ENCODE data around the gene RETREG1.
"Not testable (repeated sequence)": the region's sequence is repeated elsewhere in the genome, so short reads cannot be mapped to it uniquely, and the experiment has no call there.

RETREG1 gene

GRCh38 chr5:16615741-16616535 lies 859 bp downstream of the RETREG1 start:
- DNase-seq (ENCODE audit: low spot score), result no peak

- no peak for DNase-seq (ENCODE audit: low spot score)
Observed at GRCh38 chr5:16612007-16612406, 4.8 kb downstream of the RETREG1 start.

DNA sequence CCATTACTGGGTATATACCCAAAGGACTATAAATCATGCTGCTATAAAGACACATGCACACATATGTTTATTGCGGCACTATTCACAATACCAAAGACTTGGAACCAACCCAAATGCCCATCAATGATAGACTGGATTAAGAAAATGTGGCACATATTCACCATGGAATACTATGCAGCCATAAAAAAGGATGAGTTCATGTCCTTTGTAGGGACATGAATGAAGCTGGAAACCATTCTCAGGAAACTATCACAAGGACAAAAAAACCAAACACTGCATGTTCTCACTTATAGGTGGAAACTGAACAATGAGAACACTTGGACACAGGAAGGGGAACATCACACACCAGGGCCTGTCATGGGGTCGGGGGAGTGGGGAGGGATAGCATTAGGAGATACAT lies 5.9 kb downstream of the RETREG1 start:
- DNase-seq (ENCODE audit: low spot score), result not testable (repeated sequence)

DNA sequence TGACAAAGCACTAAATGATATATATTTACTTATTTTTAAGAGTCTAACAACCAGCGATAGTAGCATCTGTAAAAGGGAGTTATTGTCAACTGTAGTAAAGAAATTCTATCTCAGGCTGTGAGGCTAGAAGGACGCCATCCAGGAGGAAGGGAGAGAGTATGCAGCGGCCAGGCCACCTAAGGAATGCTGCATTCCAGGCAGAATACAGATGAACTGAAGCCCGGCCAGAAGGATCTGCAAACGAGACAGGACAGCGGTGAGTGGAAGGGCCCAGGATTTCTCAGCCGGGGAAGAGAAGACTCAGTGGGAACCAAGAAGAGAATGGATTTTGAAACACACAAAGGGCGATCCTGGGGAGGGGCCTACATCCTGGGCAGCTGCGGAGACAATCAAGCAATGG lies 7.4 kb downstream of the RETREG1 start:
- DNase-seq (ENCODE audit: low spot score), result no peak

DNA sequence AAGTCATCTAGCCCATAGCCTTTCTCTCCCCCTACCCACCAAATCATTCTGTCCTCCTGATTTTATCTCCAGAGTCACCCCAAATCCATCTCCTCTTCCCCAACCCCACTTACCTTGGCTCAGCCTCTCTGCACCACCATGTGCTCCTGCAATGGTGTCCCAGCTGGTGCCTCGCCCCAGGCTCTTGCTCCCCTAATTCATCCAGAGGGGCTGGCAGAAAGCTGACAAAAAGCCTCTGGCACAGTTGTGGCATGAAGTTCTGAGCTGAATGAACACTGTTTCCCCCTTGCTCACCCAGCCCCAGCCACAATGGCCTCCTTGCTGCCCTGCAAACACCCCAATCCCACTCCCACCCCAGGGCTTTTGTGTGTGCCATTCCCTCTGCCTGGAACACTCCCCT lies 10.2 kb downstream of the RETREG1 start:
- DNase-seq (ENCODE audit: low spot score), result no peak

DNA sequence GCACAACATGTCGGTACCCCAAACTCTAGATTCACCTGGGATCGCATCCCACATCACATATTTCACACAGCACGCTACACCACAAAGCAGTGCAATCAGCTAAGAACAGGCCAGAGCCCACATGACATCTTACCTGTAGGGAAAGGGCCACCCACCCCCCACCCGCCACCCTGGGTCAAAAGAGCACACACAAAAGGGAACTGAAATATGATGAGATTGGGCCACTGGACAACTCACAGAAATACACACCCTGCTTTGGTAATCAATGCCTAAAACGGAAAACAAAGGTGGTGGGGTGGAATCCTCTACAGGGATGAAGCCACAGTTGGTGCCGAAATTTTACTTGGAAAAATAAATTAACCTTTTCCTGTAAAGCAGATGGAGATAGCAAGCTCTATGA lies 13.1 kb downstream of the RETREG1 start:
- no peak for DNase-seq (ENCODE audit: low spot score)

DNA sequence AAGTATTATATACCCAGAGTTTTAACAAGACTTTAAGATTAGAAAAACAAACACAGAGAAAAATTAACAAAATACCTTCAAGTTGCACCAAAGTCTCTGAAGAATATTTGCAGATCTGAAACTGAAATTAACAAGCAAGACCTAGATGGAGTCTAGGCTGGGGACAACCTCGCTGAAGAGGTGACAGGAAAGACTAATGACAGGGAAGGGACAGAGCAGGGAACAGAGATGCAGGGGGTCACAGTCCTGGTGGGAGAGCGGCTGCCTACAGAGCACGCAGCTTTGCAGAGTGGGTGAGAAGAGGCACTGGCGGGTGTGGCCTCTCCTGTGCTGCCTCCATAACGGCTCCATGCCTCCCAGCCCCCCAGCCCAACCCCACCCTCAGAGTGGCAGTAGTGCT lies 13.5 kb downstream of the RETREG1 start:
- no peak for DNase-seq (ENCODE audit: low spot score)

DNA sequence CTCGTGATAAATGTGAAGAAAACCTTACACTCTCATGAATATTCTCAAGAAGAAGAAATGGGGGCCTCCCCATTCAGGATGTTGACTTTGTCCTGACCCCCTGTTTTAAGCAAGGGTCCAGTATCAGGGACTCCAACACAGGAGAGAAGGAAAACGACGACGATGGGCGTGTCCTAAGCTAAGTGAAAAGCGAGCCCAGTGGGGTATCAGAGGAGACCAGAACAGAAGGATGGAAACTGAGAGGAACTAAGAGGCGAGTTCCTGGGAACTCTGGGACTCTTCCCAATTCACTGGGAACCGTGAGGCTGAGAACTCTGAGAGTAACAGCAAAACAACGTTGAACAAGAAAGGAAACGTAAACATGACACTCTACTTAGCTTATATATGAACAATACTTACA lies 14.6 kb downstream of the RETREG1 start:
- no peak for DNase-seq (ENCODE audit: low spot score)

DNA sequence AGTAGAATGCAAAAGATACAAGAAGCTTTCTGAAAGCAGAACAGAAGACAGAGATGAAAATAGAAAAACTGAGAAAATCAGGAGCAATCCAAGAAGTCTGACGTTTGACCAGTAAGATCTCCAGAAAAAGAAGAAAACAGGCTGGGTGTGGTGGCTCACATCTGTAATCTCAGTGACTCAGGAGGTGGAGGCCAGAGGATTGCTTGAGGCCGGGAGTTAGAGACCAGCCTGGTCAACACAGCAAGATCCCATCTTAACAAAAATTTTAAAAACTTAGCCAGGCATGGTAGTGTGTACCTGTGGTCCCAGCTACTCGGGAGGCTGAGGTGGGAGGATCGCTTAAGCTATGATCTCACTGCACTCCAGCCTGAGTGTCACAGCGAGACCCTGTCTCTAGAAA lies 15.9 kb downstream of the RETREG1 start:
- DNase-seq (ENCODE audit: low spot score), result no peak

DNA sequence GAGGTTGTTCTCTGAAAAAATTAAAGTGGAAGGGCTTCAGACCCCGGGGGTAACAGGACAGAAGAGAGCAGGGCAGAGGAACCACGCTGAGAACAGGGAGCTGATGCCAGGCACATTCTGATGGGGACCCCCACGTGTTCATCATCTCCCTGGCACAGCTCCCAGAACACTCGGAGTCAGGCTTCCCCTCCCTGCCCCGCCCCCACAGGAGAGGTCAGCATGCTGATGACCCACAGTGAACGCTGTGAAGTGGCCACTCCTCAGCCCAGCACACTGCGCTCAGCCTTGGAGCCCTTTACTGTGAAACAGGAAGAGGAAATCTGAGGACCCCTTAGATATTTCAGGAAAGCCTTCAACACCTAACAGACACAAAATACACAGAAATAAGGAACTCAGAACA lies 16.4 kb downstream of the RETREG1 start:
- DNase-seq (ENCODE audit: low spot score), result no peak

DNA sequence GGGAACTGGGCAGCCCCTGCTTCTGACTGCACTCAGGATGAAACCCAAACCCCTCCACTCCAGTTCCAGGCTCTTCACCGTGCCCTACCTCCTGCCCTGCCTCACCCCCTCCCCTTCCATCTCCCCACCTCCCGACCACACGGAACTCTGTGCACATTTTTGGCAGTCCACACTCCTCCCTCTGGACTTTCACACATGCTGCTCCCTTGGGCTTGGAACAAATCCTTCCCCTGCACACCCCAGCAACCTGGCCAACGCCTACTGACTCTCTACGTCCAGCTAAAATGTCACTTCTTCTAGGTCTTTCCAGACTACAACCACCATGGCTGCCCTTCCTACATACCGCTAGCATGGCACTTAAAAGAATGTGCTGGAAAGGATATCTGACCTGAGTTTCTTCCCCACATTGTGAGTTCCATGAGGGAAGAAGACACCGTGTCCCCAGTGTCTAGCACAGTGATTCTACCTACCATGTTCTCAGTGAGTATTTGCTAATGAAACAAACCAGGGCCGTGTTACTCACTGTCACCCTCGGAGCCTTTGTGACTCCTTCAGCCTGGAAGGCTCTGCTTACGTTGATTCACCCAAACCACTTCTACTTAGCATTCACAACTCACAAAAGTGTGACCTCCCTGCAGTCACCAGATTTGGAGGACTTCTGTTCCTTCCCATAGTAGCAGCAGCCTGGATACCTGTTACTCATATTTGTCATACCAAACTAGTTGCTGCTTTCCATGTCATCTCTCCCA lies 18.7 kb downstream of the RETREG1 start:
- DNase-seq (ENCODE audit: low spot score), result no peak

GRCh38 chr5:16596581-16596940 lies 20.2 kb downstream of the RETREG1 start:
- DNase-seq (ENCODE audit: low spot score), result no peak

- no peak for DNase-seq (ENCODE audit: low spot score)
Observed at GRCh38 chr5:16595881-16596580, 20.8 kb downstream of the RETREG1 start.

- no peak for DNase-seq (ENCODE audit: low spot score)
Observed at GRCh38 chr5:16593628-16594027, 23.2 kb downstream of the RETREG1 start.

DNA sequence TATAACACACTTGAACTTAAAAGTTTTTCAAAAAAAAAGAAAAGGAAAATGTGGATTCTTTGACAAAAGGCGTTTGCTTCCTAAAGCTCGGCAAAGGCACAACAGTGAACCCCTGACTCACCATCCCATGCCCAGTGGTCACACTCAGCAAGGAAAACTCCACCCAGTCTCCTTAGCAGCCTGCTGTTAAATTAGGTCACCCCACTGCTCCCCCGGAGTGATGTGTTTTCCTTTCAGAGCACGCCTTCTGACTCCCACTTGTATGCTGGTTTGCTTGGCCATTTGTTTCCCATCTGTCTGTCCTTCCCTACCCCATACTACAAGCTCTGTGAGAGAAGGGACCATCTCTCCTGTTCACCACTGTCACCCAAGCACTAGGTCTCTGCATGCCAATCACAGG lies 23.8 kb downstream of the RETREG1 start:
- DNase-seq (ENCODE audit: low spot score), result no peak

GRCh38 chr5:16592255-16592654 lies 24.5 kb downstream of the RETREG1 start:
- no peak for DNase-seq (ENCODE audit: low spot score)

DNA sequence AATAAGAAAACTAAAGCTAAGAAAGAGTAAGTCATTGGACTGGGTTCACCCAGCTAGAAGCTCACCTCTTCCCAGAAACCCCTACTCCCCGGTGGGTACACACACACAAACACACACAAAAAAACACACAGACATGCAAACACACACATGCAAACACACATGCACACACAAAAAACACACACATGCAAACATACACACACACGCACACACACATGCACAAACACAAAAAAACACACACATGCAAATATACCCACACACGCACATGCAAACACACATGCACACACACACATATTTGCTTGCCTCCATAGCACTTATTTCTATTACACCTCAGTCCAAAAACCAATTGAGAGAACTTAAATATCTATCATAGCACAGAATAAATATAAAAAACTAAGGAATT lies 26.1 kb downstream of the RETREG1 start:
- DNase-seq (ENCODE audit: low spot score), result no peak

DNA sequence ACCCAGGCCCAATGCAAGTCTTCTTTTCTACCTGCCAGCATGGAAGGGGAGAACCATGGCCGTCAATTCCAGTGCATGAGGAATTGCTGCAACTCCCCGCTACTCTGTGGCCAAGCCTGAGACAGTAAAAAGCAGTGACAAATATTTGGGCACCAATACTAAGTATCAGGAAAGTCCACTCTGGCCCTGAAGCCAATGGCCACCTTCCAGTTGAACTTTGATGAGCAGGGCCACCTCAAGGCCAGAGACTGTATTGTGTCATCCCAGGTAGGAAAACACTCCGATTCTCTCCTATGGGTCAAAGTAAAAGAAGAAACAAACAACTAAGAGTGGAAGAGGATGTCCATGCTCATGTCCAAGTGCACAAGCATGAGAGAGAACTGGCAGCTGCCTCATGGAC lies 27.1 kb downstream of the RETREG1 start:
- DNase-seq (ENCODE audit: low spot score), result no peak

DNA sequence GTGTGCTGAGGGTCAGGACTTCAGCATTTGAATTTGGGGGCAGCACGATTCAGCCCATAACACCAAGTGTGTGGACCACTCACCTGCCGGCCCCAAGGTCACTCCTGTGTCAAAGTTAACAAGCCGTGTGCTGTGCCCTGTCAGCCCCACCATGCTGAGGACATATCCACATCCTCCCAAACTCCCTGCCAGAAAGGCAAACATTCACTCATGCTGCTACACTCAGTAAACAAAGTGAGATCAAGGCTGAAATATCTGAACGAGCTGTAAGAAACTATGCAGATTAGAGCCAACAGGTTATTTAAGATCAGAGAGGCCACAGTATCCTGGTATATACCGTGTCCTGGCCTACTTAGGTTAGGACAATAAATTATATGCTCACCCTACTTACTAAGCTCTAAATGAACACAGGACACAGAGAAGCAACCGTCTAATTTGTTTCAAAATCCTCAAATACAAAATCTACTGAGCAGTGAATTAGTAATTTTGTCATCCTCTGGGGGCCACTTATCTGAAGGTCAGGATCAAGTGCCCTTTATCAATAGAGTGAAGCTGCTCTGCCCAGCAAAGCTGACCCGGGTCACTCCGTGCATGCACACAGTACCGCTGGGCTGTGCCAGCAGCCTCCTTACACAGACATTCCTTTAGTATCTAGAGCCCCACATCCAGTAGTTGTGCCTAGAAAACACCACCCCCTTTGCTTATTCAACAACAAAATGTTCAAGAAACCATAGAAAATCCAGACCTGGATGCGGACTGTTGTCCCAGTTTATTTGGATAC lies 28.2 kb downstream of the RETREG1 start:
- no peak for DNase-seq (ENCODE audit: low spot score)

GRCh38 chr5:16586556-16586955 lies 30.2 kb downstream of the RETREG1 start:
- DNase-seq (ENCODE audit: low spot score), result no peak

- DNase-seq (ENCODE audit: low spot score), result peak; percentile 4
Observed at GRCh38 chr5:16585041-16585667, 31.6 kb downstream of the RETREG1 start.

DNA sequence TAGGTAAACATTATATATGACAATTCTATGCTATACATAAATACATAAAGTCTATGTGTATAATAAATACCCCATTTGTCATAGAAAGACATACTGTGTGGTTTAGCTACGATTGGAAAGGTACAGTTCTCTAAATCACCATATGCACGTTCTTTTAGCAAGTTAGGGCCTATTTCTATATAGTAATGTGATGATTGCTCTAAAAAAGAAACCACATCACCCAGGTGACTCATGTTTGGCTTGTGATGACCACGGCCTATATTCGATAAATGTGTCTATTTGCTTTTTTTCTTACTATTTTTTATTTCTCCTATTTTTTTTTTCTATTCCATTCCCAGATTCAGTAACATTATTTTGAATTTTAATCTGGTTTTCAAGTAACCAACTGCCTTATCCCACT lies 34.7 kb downstream of the RETREG1 start:
- no peak for DNase-seq (ENCODE audit: low spot score)

Measured in hematopoietic multipotent progenitor cell treated with erythropoietin and hydrocortisone succinate and interleukin-3 and kit ligand, for 15 days (in vitro differentiated cells).